ENCODE data around the gene PRMT3. TPM values are rescaled to one million over a fixed set of nuclear protein-coding genes. Genes with fewer than 3 reads are reported as not detected.

PRMT3 gene
- total and polyA plus RNA-seq, 2 donors (not counting 1 experiment from before 2014, with no cell fraction given), result 6.0 to 18.3 TPM

DNA sequence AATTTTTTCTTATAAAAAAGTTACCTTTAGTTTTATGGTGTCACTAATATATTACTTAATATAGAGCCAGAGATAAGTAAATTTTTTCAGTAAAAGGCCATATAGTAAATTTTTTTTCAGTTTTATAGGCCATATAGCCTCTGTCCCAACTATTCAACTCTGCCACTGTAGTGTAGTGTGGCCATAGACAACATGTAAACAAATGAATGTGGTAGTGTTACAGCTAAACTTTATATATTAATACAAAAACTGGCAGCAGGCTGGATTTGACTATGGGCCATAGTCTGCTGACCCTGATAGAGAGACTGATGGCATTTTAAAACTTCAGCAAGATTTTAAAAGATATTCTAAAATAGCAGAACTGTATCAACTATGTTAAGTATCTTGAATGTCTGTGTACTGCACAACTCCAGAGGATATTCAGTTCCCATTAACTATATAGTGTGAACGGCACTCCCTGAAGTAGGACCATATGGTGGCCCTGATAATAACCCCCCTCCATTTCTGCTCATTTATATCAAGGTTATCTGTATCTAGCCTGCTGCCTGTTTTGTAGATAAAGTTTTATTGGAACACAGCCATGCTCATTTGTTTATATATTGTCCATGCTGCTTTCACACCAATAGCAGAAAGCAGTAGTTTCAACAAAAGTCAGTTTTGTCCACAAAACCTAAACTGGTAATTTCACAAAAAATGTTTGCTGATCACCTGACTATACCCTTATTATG lies 71.6 kb downstream of the PRMT3 start:
- ATAC-seq (ENCODE audit: low read depth), result no peak
- Histone ChIP-seq H3K4me2 (replicated peaks; ENCODE audit: low read depth, low read length, poor library complexity, severe bottlenecking) (no peak overlapping the region), H3K4me3 (ENCODE audit: control extremely low read depth in 1 of 5, extremely low read depth in 1 of 5, insufficient read depth in 1 of 5, low read depth in 2 of 5, low read length in 4 of 5) (no peak overlapping the region), H3K9ac (ENCODE audit: low read length) (no peak overlapping the region), H3K4me1 (ENCODE audit: control insufficient read depth in 2 of 2, insufficient read depth in 2 of 2, low read length in 2 of 2) (no peaks in the 10 kb centered on the region), H3K36me3 (replicated peaks in 1 of 2; ENCODE audit: control extremely low read depth in 1 of 2, control insufficient read depth in 1 of 2, extremely low read depth in 1 of 2, insufficient read depth in 2 of 2, low read length in 1 of 2) (peaks cover under 1 to 2% of the 10 kb centered on the region in 2 experiments), H3K27ac (ENCODE audit: low read length in 2 of 2) (no peak overlapping the region), H3K27me3 (replicated peaks in 1 of 4; ENCODE audit: control extremely low read depth in 1 of 4, control insufficient read depth in 3 of 4, insufficient read depth in 4 of 4, low read length in 3 of 4) (no peaks in the 10 kb centered on the region), H3K79me2 (ENCODE audit: control insufficient read depth, insufficient read depth, low read length) (no peaks in the 10 kb centered on the region), H4K20me1 (ENCODE audit: control insufficient read depth, insufficient read depth, low read length, poor library complexity, severe bottlenecking) (no peaks in the 10 kb centered on the region), H3K9me3 (ENCODE audit: control extremely low read depth in 1 of 3, control insufficient read depth in 2 of 3, insufficient read depth in 1 of 3, low read length in 2 of 3) (no peaks in the 10 kb centered on the region), H2AFZ (ENCODE audit: insufficient read depth, low read depth, low read length, poor library complexity, severe bottlenecking) (no peak overlapping the region)
- intact Hi-C loops (cut with micrococcal nuclease), result no loop called here
- ChIA-PET CTCF (no interaction called here), POLR2A (no interaction called here)
- no peak overlapping the region for H3K4me3 Mint-ChIP-seq
- H3K27me3 Mint-ChIP-seq, result no peaks in the 10 kb centered on the region
- no peaks in the 10 kb centered on the region for H3K4me1 Mint-ChIP-seq
- WGBS (ENCODE audit: insufficient coverage), result no CpG with 5 or more reads among the region's 1 CpG
- no peak overlapping the region for H3K27ac Mint-ChIP-seq
- TF ChIP-seq, protein P1, sequence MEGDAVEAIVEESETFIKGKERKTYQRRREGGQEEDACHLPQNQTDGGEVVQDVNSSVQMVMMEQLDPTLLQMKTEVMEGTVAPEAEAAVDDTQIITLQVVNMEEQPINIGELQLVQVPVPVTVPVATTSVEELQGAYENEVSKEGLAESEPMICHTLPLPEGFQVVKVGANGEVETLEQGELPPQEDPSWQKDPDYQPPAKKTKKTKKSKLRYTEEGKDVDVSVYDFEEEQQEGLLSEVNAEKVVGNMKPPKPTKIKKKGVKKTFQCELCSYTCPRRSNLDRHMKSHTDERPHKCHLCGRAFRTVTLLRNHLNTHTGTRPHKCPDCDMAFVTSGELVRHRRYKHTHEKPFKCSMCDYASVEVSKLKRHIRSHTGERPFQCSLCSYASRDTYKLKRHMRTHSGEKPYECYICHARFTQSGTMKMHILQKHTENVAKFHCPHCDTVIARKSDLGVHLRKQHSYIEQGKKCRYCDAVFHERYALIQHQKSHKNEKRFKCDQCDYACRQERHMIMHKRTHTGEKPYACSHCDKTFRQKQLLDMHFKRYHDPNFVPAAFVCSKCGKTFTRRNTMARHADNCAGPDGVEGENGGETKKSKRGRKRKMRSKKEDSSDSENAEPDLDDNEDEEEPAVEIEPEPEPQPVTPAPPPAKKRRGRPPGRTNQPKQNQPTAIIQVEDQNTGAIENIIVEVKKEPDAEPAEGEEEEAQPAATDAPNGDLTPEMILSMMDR (IDR thresholded peaks at IDR 0.05), result no peak
- TF ChIP-seq EZH2 (IDR thresholded peaks at IDR 0.05; ENCODE audit: borderline replicate concordance, insufficient read depth, low read depth, low read length, poor library complexity, severe bottlenecking), result no peak
- no peaks in the 10 kb centered on the region for H3K9me3 Mint-ChIP-seq (ENCODE audit: insufficient read depth)
- DNase-seq, result no peak

DNA sequence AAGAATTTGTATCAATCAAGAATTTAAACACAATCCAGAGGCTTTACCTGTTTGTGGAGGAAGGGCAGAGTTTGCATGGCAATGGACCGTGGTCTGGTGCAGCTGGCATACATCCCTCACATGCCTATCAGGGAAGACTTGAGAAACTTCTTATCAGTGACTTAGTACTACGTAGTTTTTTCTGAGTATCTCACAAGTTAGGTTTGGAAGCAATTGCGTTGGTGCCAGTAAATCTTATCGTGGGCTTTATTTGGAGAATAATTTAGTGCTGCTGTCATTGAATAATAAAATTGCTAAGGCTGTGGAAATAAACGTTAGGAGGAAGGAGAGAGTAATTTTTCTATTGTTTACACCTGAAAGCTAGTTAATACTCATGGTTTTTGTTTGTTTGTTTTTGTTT lies 72.3 kb downstream of the PRMT3 start:
- H3K27me3 ChIP-seq (replicated peaks in 1 of 4; ENCODE audit: control extremely low read depth in 1 of 4, control insufficient read depth in 3 of 4, insufficient read depth in 4 of 4, low read length in 3 of 4), result no peaks in the 10 kb centered on the region
- DNase-seq, result no peak
- H3K36me3 ChIP-seq (replicated peaks in 1 of 2; ENCODE audit: control extremely low read depth in 1 of 2, control insufficient read depth in 1 of 2, extremely low read depth in 1 of 2, insufficient read depth in 2 of 2, low read length in 1 of 2), result peaks cover 6 to 8% of the 10 kb centered on the region in 2 experiments
- H3K9me3 ChIP-seq (ENCODE audit: control extremely low read depth in 1 of 3, control insufficient read depth in 2 of 3, insufficient read depth in 1 of 3, low read length in 2 of 3), result no peaks in the 10 kb centered on the region
- CTCF ChIA-PET, result interaction anchor here (0.6 kb wide), 1 partner anchor 105 kb away, joined by 3 read pairs; no protein-coding TSS in a partner anchor
- no peak overlapping the region for H3K4me2 ChIP-seq (replicated peaks; ENCODE audit: low read depth, low read length, poor library complexity, severe bottlenecking)
- no peaks in the 10 kb centered on the region for H4K20me1 ChIP-seq (ENCODE audit: control insufficient read depth, insufficient read depth, low read length, poor library complexity, severe bottlenecking)
- POLR2A ChIA-PET, result no interaction called here
- no peak overlapping the region for H3K9ac ChIP-seq (ENCODE audit: low read length)
- no peak overlapping the region for H3K4me3 ChIP-seq (ENCODE audit: control extremely low read depth in 1 of 5, extremely low read depth in 1 of 5, insufficient read depth in 1 of 5, low read depth in 2 of 5, low read length in 4 of 5)
- TF ChIP-seq EZH2 (IDR thresholded peaks at IDR 0.05; ENCODE audit: borderline replicate concordance, insufficient read depth, low read depth, low read length, poor library complexity, severe bottlenecking), result no peak
- TF ChIP-seq, protein P1 (IDR thresholded peaks at IDR 0.05), result no peak
- WGBS (ENCODE audit: insufficient coverage), result 74% methylated on average over 4 of the region's 5 CpGs
- no peak overlapping the region for H3K4me3 Mint-ChIP-seq
- no peak overlapping the region for H3K27ac ChIP-seq (ENCODE audit: low read length in 2 of 2)
- H3K4me1 Mint-ChIP-seq, result no peaks in the 10 kb centered on the region
- no peak overlapping the region for H2AFZ ChIP-seq (ENCODE audit: insufficient read depth, low read depth, low read length, poor library complexity, severe bottlenecking)
- no peaks in the 10 kb centered on the region for H3K4me1 ChIP-seq (ENCODE audit: control insufficient read depth in 2 of 2, insufficient read depth in 2 of 2, low read length in 2 of 2)
- intact Hi-C loops (cut with micrococcal nuclease), result no loop called here
- no peaks in the 10 kb centered on the region for H3K27me3 Mint-ChIP-seq
- H3K9me3 Mint-ChIP-seq (ENCODE audit: insufficient read depth), result no peaks in the 10 kb centered on the region
- no peaks in the 10 kb centered on the region for H3K79me2 ChIP-seq (ENCODE audit: control insufficient read depth, insufficient read depth, low read length)
- no peak for ATAC-seq (ENCODE audit: low read depth)
- H3K27ac Mint-ChIP-seq, result no peak overlapping the region
